ENCODE data around the gene ITSN1. TPM values are rescaled to one million over a fixed set of nuclear protein-coding genes. Genes with fewer than 3 reads are reported as not detected.

ITSN1 gene
- total and polyA plus RNA-seq, 2 of the 13 experiments (the other 11 are each of a cell fraction or from before 2014, with no cell fraction given), result 26.1 to 33.8 TPM

GRCh38 chr21:33915368-33916199, 273.3 kb downstream of the ITSN1 start, which contains the start of gene ATP5PO (continued):
- TF ChIP-seq POLR2AphosphoS2 (IDR thresholded peaks at IDR 0.05; ENCODE audit: low read depth, low read length) (0 out of 2 replicates have a peak, but pooled peaks have one; percentile 44), ZNF251 (CRISPR knock-in tag; IDR thresholded peaks at IDR 0.05) (no peak), STAT6 (CRISPR knock-in tag; IDR thresholded peaks at IDR 0.05; ENCODE audit: borderline replicate concordance) (no peak; the same call in 1 of the 2 replicates), HES4 (CRISPR knock-in tag; IDR thresholded peaks at IDR 0.05; ENCODE audit: borderline replicate concordance) (0 out of 2 replicates have a peak, but pooled peaks have one; percentile 53), FOXK1 (CRISPR knock-in tag; IDR thresholded peaks at IDR 0.05; ENCODE audit: borderline replicate concordance, low read depth) (peak; percentile 79), ZNF121 (CRISPR knock-in tag; IDR thresholded peaks at IDR 0.05) (no peak), ZNF367 (CRISPR knock-in tag; IDR thresholded peaks at IDR 0.05; ENCODE audit: borderline replicate concordance) (0 out of 2 replicates have a peak, but pooled peaks have one; percentile 70), RFX5 (IDR thresholded peaks at IDR 0.05; ENCODE audit: low read depth, low read length) (no peak; the same call in 1 of the 2 replicates), THAP7 (CRISPR knock-in tag; IDR thresholded peaks at IDR 0.05) (no peak), CENPX (CRISPR knock-in tag; IDR thresholded peaks at IDR 0.05) (no peak), GATA4 (IDR thresholded peaks at IDR 0.05; ENCODE audit: borderline replicate concordance, low read depth) (no peak; the same call in 1 of the 2 replicates), ZNF263 (CRISPR knock-in tag; IDR thresholded peaks at IDR 0.05) (no peak), HINFP (CRISPR knock-in tag; IDR thresholded peaks at IDR 0.05; ENCODE audit: low read depth) (no peak), RNF2 (conservative IDR thresholded peaks at IDR 0.05; ENCODE audit: low read depth) (no peak), ZNF770 (CRISPR knock-in tag; IDR thresholded peaks at IDR 0.05) (no peak), ZNF572 (CRISPR knock-in tag; IDR thresholded peaks at IDR 0.05) (no peak), ELF1 (CRISPR knock-in tag; IDR thresholded peaks at IDR 0.05) (peak; percentile 73), ATF3 (CRISPR knock-in tag; IDR thresholded peaks at IDR 0.05) (peak; percentile 13; the same call in 1 of the 2 replicates), GLMP (CRISPR knock-in tag; IDR thresholded peaks at IDR 0.05; ENCODE audit: borderline replicate concordance) (no peak), ZNF264 (CRISPR knock-in tag; IDR thresholded peaks at IDR 0.05) (no peak), GZF1 (CRISPR knock-in tag; IDR thresholded peaks at IDR 0.05) (no peak)
